Mesenchymal stem cell (in vitro differentiated cells and primary cell): Measurements from ENCODE around the gene UBL7.

Source experiments
- DNase-seq: peaks from one replicate; pipeline ENCODE4 v3.0.0-alpha.2; 2013
- H2AFZ ChIP-seq: one replicate; pipeline ENCODE4 v1.6.1; 2013; ENCODE audit warnings: low read depth, mild to moderate bottlenecking, control low read depth, inconsistent platforms, low read length, moderate library complexity
- H2AK5ac ChIP-seq: 2 replicates; pipeline ENCODE4 v1.6.1; 2013; ENCODE audit warnings: low read length, moderate library complexity, mild to moderate bottlenecking, inconsistent platforms; ENCODE audit not compliant: severe bottlenecking
- H2BK120ac ChIP-seq: one replicate; pipeline ENCODE4 v1.6.1; 2013; ENCODE audit warnings: low read depth, mild to moderate bottlenecking, inconsistent platforms, low read length, moderate library complexity
- H2BK12ac ChIP-seq, 2 experiments: one replicate each; pipeline ENCODE4 v1.6.1; 2013; ENCODE audit warnings: inconsistent platforms in 2 of 2, low read length in 2 of 2, mild to moderate bottlenecking in 2 of 2, moderate library complexity in 2 of 2, control low read depth in 1 of 2
- H2BK15ac ChIP-seq: one replicate; pipeline ENCODE4 v1.6.1; 2013; ENCODE audit warnings: mild to moderate bottlenecking, low read depth, inconsistent platforms; ENCODE audit not compliant: poor library complexity, severe bottlenecking
- H2BK5ac ChIP-seq: 2 replicates; pipeline ENCODE4 v1.6.1; 2013; ENCODE audit warnings: low read depth, mild to moderate bottlenecking, low read length, control low read depth, inconsistent platforms; ENCODE audit not compliant: poor library complexity, severe bottlenecking
- H3K14ac ChIP-seq, 2 experiments: one replicate each; pipeline ENCODE4 v1.6.1; 2013; ENCODE audit warnings: inconsistent platforms in 2 of 2, low read length in 2 of 2, control low read depth in 1 of 2, mild to moderate bottlenecking in 1 of 2, moderate library complexity in 1 of 2
- H3K18ac ChIP-seq, 2 experiments: one replicate each; pipeline ENCODE4 v1.6.1; 2013; ENCODE audit warnings: inconsistent platforms in 2 of 2, low read length in 2 of 2, control low read depth in 1 of 2, low read depth in 1 of 2, mild to moderate bottlenecking in 1 of 2
- H3K23ac ChIP-seq, 2 experiments: one replicate each; pipeline ENCODE4 v1.6.1; 2013; ENCODE audit warnings: inconsistent platforms in 2 of 2, low read length in 2 of 2, mild to moderate bottlenecking in 2 of 2, moderate library complexity in 2 of 2, control low read depth in 1 of 2
- H3K27ac ChIP-seq: 2 replicates; pipeline ENCODE4 v1.5.1; 2013; ENCODE audit warnings: mild to moderate bottlenecking, moderate library complexity, low read length, control low read depth, inconsistent platforms; ENCODE audit not compliant: poor library complexity, severe bottlenecking
- H3K27me3 ChIP-seq, 2 experiments: 2 replicates each; pipeline versions ENCODE4 v1.6.1 to v1.7.0; 2013; ENCODE audit warnings: low read length in 2 of 2, mild to moderate bottlenecking in 2 of 2, moderate library complexity in 2 of 2, control low read depth in 1 of 2, inconsistent platforms in 1 of 2; ENCODE audit not compliant: control insufficient read depth in 1 of 2, insufficient read depth in 1 of 2
- H3K36me3 ChIP-seq, 2 experiments: 2 replicates each; pipeline versions ENCODE4 v1.6.1 to v1.7.0; 2013; ENCODE audit warnings: low read length in 2 of 2, control low read depth in 1 of 2, inconsistent platforms in 1 of 2, low read depth in 1 of 2, mild to moderate bottlenecking in 1 of 2; ENCODE audit not compliant: insufficient read depth in 2 of 2, control insufficient read depth in 1 of 2
- H3K4ac ChIP-seq, 2 experiments: one replicate each; pipeline ENCODE4 v1.6.1; 2013; ENCODE audit warnings: inconsistent platforms in 2 of 2, low read length in 2 of 2, mild to moderate bottlenecking in 2 of 2, moderate library complexity in 2 of 2, control low read depth in 1 of 2, low read depth in 1 of 2
- H3K4me1 ChIP-seq: 2 replicates; pipeline ENCODE4 v1.6.1; 2013; ENCODE audit warnings: low read depth, low read length, control low read depth; ENCODE audit not compliant: control insufficient read depth, insufficient read depth
- H3K4me2 ChIP-seq: 2 replicates; pipeline ENCODE4 v1.6.1; 2013; ENCODE audit warnings: low read length, mild to moderate bottlenecking, inconsistent platforms; ENCODE audit not compliant: poor library complexity, severe bottlenecking
- H3K4me3 ChIP-seq, 2 experiments: 2 replicates each; pipeline versions ENCODE4 v1.5.1 to v1.7.0; 2013; ENCODE audit warnings: low read length in 2 of 2, mild to moderate bottlenecking in 2 of 2, control low read depth in 1 of 2, low read depth in 1 of 2; ENCODE audit not compliant: insufficient read depth in 1 of 2
- H3K79me1 ChIP-seq: replicated peaks from 2 replicates; pipeline ENCODE4 v1.6.1; 2013; ENCODE audit warnings: mild to moderate bottlenecking, control low read depth, low read length, inconsistent platforms; ENCODE audit not compliant: poor library complexity, severe bottlenecking
- H3K9ac ChIP-seq: 2 replicates; pipeline ENCODE4 v1.7.0; 2013; ENCODE audit warnings: mild to moderate bottlenecking, low read length, moderate library complexity
- H3K9me3 ChIP-seq: 2 replicates; pipeline ENCODE4 v1.7.0; 2013; ENCODE audit warnings: mild to moderate bottlenecking, low read length; ENCODE audit not compliant: control insufficient read depth
- H4K8ac ChIP-seq: one replicate; pipeline ENCODE4 v1.6.1; 2013; ENCODE audit warnings: inconsistent platforms, mild to moderate bottlenecking, low read length, moderate library complexity
- H4K91ac ChIP-seq: one replicate; pipeline ENCODE4 v1.6.1; 2013; ENCODE audit warnings: mild to moderate bottlenecking, low read length, inconsistent platforms
- WGBS: methylation state at CpG from one replicate; pipeline ENCODE4 v1.1.7; 2013; ENCODE audit warnings: mixed read lengths; 5-methylcytosine and 5-hydroxymethylcytosine counted together

UBL7 gene

DNA sequence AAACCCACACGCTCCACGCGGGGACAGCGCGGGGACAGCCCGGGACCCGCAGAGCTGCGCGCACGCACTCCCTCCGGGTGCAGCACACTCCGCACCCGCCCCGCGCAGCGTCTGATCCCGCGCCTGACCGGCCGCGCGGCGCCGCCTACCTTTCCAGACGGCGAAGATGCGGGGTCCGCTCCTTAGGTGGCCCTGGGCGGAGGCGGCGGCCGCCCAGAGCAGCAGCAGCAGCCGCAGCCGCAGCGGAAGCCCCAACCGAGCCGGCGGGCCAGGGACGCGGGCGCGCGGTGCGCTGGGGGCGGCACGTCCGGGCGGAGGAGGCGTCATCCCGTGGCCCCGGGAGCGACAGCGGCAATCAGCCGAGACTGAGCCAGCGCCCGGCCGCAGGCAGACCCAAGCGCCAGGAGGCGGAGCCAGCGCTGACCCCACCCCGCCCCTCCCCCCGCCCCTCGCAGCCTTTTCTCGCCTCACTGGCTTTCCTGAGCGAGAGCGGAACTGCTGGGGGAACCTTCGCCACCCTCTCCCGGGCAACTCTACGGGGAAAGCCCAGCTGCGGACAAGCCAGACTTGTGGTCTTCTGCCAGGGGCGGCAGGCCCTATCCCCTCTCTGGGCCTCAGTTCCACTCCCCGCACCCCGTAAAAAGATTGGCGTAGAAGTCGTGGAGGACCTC lies 27.2 kb downstream of the UBL7 start, which contains the start of gene SEMA7A:
TSS of gene SEMA7A (minus strand) at position 367 of the 671 bp plus-strand sequence. CDS start at position 327, 40 bp downstream.
- Histone ChIP-seq H2AK5ac (peak within 1 kb of the TSS; percentile 29), H2BK120ac (no peak within 1 kb of the TSS), H2AFZ (peak within 1 kb of the TSS; percentile 84), H3K4me2 (peak within 1 kb of the TSS; percentile 76), H3K79me1 (peaks cover 1% of the 10 kb centered on the region), H3K4ac (peak within 1 kb of the TSS; percentile 49 to 53), H2BK5ac (peak within 1 kb of the TSS; percentile 82), H2BK15ac (peak within 1 kb of the TSS; percentile 29), H4K91ac (no peak within 1 kb of the TSS), H3K4me1 (peaks cover 43% of the 10 kb centered on the region), H3K14ac (peak within 1 kb of the TSS in 1 of 2 experiments; percentile 85), H3K23ac (peak within 1 kb of the TSS in 1 of 2 experiments; percentile 73), H3K9ac (peak within 1 kb of the TSS; percentile 86), H3K18ac (peak within 1 kb of the TSS; percentile 54 to 92), H3K27ac (peak within 1 kb of the TSS; percentile 73), H3K27me3 (no peaks in the 10 kb centered on the region), H3K9me3 (no peaks in the 10 kb centered on the region), H4K8ac (peak within 1 kb of the TSS; percentile 89), H3K4me3 (peak within 1 kb of the TSS; percentile 89 to 93), H2BK12ac (peak within 1 kb of the TSS in 1 of 2 experiments; percentile 87), H3K36me3 (no peaks in the 10 kb centered on the region)
- 3% methylated on average over 19 of the region's 75 CpGs for WGBS
- DNase-seq: peak; percentile 65

DNA sequence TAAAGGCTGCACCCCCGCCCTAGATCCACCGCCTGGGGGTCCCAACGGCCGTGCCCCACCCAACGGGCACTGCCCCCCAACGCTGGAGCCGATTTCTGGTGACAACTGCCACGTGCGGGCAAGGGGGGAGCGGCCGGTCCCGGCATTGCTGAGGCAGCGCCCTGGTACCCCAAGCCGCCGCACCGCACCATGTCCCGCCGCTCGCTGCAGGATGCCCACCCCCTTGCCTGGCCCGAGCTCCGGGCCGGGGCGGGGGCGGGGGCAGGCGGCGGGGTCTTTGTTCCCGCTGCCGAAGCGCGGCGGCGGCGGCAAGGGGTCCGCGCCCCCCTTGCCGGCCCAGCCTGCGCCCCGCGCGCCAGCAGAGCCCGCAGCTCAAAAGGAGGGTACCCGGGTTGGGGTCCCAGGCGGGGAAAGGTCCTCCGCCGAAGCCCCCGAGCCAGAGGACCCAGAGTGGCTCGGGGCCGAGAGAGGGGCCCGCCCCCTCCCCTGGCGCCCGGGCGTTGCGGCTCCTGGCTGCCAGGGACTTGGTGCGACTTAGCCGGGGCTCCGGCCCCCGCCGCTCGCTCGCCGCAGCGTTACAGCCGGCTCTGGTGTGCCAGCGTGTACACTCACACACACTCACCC lies 27.9 kb downstream of the UBL7 start:
- Histone ChIP-seq H3K36me3 (no peaks in the 10 kb centered on the region), H3K4ac (peak overlapping the region in 1 of 2 experiments; percentile 53), H2BK120ac (no peak overlapping the region), H3K23ac (peak overlapping the region in 1 of 2 experiments; percentile 73), H2BK12ac (no peak overlapping the region), H3K27me3 (no peaks in the 10 kb centered on the region), H3K79me1 (peaks cover 1% of the 10 kb centered on the region), H3K4me2 (peak overlapping the region; percentile 76), H3K18ac (peak overlapping the region; percentile 34 to 40), H2AFZ (peak overlapping the region; percentile 84), H3K27ac (no peak overlapping the region), H4K8ac (peak overlapping the region; percentile 38), H2BK5ac (peak overlapping the region; percentile 46), H2AK5ac (no peak overlapping the region), H3K9me3 (no peaks in the 10 kb centered on the region), H2BK15ac (no peak overlapping the region), H3K14ac (peak overlapping the region in 1 of 2 experiments; percentile 9), H3K4me3 (peak overlapping the region; percentile 89 to 93), H3K9ac (peak overlapping the region; percentile 85), H4K91ac (no peak overlapping the region), H3K4me1 (peaks cover 49% of the 10 kb centered on the region)
- DNase-seq: no peak
- under 1% methylated on average over 39 of the region's 64 CpGs for WGBS

DNA sequence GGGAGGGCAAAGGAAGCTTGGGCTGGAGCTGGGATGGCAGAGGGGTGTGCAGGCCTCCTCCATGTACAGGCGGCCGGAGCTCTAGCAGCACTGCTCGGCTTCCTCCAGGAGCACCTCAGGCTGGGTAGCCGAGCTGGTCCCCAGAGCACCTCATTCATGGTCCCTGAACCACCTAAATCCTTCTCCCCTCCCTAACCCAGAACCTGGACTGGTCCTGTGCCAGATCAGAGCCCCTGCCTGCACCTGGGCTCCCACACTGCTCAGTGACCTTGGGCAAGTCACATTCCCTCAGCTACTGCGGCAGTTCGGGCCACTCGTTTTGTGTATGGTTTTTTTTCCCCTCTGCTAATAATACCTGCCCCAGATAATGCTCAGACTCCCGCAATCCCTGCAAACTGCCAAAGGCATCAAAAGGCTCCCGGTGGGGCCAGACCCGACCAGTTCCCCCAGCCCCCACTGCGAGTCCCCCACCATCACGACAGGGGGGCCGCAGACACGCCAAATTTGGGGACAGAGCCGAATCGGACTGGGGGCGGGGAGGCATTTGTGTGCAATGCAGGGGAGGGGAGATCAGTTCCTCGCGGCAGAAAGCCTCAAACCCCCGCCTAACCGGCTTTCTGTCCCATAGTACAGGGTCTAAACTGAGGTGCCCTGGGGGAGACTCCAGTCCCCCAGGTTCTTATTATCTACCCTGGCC lies 28.5 kb downstream of the UBL7 start:
- Histone ChIP-seq H3K9ac (peak overlapping the region; percentile 77), H3K4ac (no peak overlapping the region), H3K27me3 (no peaks in the 10 kb centered on the region), H2AK5ac (no peak overlapping the region), H4K91ac (no peak overlapping the region), H3K23ac (peak overlapping the region in 1 of 2 experiments; percentile 84), H2AFZ (no peak overlapping the region), H4K8ac (no peak overlapping the region), H3K4me1 (peaks cover 55% of the 10 kb centered on the region), H3K18ac (no peak overlapping the region), H3K27ac (no peak overlapping the region), H2BK12ac (no peak overlapping the region), H3K4me3 (peak overlapping the region; percentile 89 to 93), H3K4me2 (peak overlapping the region; percentile 76), H2BK15ac (peak overlapping the region; percentile 45), H3K14ac (no peak overlapping the region), H3K9me3 (no peaks in the 10 kb centered on the region), H2BK120ac (no peak overlapping the region), H3K36me3 (no peaks in the 10 kb centered on the region), H2BK5ac (no peak overlapping the region), H3K79me1 (peaks cover 1% of the 10 kb centered on the region)
- no peak for DNase-seq
- 30% methylated on average over 16 of the region's 21 CpGs for WGBS

DNA sequence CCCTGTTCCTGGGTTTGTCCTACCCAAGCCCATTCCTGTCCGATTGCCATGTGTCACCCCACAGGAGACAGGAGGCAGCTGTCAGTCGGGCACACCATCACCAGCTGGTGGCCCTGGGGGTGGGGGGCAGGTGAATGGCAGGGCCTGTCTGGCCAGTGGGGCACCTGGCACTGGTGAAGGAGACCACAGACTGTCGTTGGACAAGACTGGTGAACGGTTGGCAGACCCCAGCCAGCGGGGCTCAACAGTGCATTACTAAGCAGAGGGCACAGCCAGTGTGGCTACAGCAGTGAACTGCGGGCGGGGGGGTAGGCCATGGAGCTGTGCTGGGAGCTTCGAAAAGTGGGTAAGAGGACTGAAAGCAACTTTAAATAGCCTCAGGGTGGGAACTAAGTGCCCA lies 29.3 kb downstream of the UBL7 start:
- peak overlapping the region; percentile 76 for H3K4me2 ChIP-seq
- H3K27ac ChIP-seq: peak overlapping the region; percentile 5
- no peak overlapping the region for H2BK12ac ChIP-seq
- no peak overlapping the region for H4K91ac ChIP-seq
- H3K27me3 ChIP-seq: no peaks in the 10 kb centered on the region
- peak overlapping the region; percentile 77 for H3K9ac ChIP-seq
- no peak overlapping the region for H4K8ac ChIP-seq
- no peak overlapping the region for H2BK5ac ChIP-seq
- DNase-seq: no peak
- H3K23ac ChIP-seq: no peak overlapping the region
- WGBS: 87% methylated on average over 8 of the region's 8 CpGs
- H3K14ac ChIP-seq: no peak overlapping the region
- H3K79me1 ChIP-seq: peaks cover 1% of the 10 kb centered on the region
- no peak overlapping the region for H3K4ac ChIP-seq
- H3K9me3 ChIP-seq: no peaks in the 10 kb centered on the region
- peak overlapping the region; percentile 32 for H2AK5ac ChIP-seq
- peaks cover 60% of the 10 kb centered on the region for H3K4me1 ChIP-seq
- no peak overlapping the region for H2BK120ac ChIP-seq
- peaks cover 1 to 5% of the 10 kb centered on the region in 2 experiments for H3K36me3 ChIP-seq
- no peak overlapping the region for H2AFZ ChIP-seq
- H3K4me3 ChIP-seq: peak overlapping the region; percentile 20 to 89
- no peak overlapping the region for H3K18ac ChIP-seq
- no peak overlapping the region for H2BK15ac ChIP-seq
